Measurements from ENCODE around the gene IL20RB.

DNA sequence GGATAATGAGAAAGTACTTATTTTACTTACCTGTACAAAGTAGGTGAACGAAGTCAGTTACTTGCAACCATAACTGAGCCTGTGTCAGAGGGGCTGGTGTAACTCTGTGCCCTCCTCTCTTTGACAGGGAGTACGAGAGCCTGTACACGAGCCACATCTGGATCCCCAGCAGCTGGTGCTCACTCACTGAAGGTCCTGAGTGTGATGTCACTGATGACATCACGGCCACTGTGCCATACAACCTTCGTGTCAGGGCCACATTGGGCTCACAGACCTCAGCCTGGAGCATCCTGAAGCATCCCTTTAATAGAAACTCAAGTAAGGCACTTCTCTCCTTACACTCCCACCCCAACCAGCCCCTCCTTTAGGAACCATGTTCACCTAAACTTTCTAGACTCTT lies 24.2 kb downstream of the IL20RB start:
- TF ChIP-seq ZBTB14 (CRISPR knock-in tag; IDR thresholded peaks at IDR 0.05) (no peak), JUN (CRISPR knock-in tag; IDR thresholded peaks at IDR 0.05) (no peak), EZH2 (conservative IDR thresholded peaks at IDR 0.05; ENCODE audit: low read depth, low read length) (no peak), ZNF75D (CRISPR knock-in tag; IDR thresholded peaks at IDR 0.05; ENCODE audit: borderline replicate concordance) (no peak), MEIS1 (CRISPR knock-in tag; IDR thresholded peaks at IDR 0.05; ENCODE audit: borderline replicate concordance) (no peak)

Measured in HepG2 (cell line).